Cardiac muscle cell (in vitro differentiated cells and primary cell): Measurements from ENCODE around the gene HORMAD2. TPM values are rescaled to one million over a fixed set of nuclear protein-coding genes. Genes with fewer than 3 reads are reported as not detected.

Experiments
- DNase-seq, 2 donors: peaks; one replicate each; pipeline versions ENCODE4 v3.0.0 to v3.0.0-alpha.2; 2010 to 2017; ENCODE audit warnings: low read depth in 1 of 2, low spot score in 1 of 2
- H3K27ac ChIP-seq: fragments of 200-600 bp; sonication (generic); 2 replicates; pipeline ENCODE4 v1.5.1; 2016
- H3K27me3 ChIP-seq: fragments of 200-600 bp; sonication (generic); 2 replicates; pipeline ENCODE4 v1.6.0; 2016; ENCODE audit warnings: control low read depth
- H3K36me3 ChIP-seq: fragments of 200-600 bp; sonication (generic); 2 replicates; pipeline ENCODE4 v1.5.1; 2016; ENCODE audit warnings: control low read depth
- H3K4me1 ChIP-seq: fragments of 200-600 bp; sonication (generic); 2 replicates; pipeline ENCODE4 v1.8.1; 2017; ENCODE audit warnings: low read depth, mild to moderate bottlenecking, mixed run types
- H3K4me3 ChIP-seq: fragments of 200-600 bp; sonication (generic); 2 replicates; pipeline ENCODE4 v1.5.1; 2016; ENCODE audit warnings: mild to moderate bottlenecking
- H3K9me3 ChIP-seq: fragments of 200-600 bp; sonication (generic); 2 replicates; pipeline ENCODE4 v1.5.1; 2017; ENCODE audit warnings: low read depth, mild to moderate bottlenecking, control low read depth
- polyA plus RNA-seq: library from polyadenylated mRNA; unstranded; fragments of >200 nt; fragmentation: Nextera tagmentation; extraction: Ambion mirVana; gene quantifications from 2 replicates; pipeline ENCODE4 v1.2.1, GENCODE V29; 2016
- total RNA-seq: library from RNA; depleted of rRNA; stranded (reverse); fragments of >200 nt; gene quantifications from 2 replicates; pipeline ENCODE4 v1.2.3, GENCODE V29; 2016
- TF ChIP-seq, protein P1 (sequence below): IDR thresholded peaks from 2 replicates; pipeline ENCODE4 v1.5.1; 2012; ENCODE audit warnings: low read depth, mild to moderate bottlenecking, low read length

The HORMAD2 gene
- total and polyA plus RNA-seq, 2 experiments from 2014 or later, result not detected

DNA sequence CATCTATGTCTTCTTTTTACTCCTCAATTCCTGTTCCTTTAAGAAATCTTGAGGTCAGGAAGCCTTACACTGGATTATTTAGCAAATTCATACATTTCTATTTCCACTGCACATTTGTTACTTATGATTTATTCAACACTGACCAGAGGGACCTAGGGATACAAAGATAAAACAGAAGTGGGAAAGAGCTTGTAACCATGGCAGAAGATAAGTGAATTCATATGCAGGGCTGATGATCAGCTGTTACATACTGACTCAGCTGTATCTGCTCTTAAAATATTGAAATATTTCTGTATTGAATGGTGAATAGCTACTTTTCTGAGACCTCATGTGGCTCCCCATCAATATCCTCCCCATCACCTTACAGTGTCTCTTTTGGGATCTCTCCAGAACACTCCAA, 25.2 kb downstream of the HORMAD2 start:
- no peak overlapping the region for H3K27ac ChIP-seq
- H3K4me3 ChIP-seq, result no peak overlapping the region
- no peak for DNase-seq
- no peaks in the 10 kb centered on the region for H3K9me3 ChIP-seq
- no peaks in the 10 kb centered on the region for H3K36me3 ChIP-seq
- no peaks in the 10 kb centered on the region for H3K27me3 ChIP-seq
- TF ChIP-seq, protein P1, sequence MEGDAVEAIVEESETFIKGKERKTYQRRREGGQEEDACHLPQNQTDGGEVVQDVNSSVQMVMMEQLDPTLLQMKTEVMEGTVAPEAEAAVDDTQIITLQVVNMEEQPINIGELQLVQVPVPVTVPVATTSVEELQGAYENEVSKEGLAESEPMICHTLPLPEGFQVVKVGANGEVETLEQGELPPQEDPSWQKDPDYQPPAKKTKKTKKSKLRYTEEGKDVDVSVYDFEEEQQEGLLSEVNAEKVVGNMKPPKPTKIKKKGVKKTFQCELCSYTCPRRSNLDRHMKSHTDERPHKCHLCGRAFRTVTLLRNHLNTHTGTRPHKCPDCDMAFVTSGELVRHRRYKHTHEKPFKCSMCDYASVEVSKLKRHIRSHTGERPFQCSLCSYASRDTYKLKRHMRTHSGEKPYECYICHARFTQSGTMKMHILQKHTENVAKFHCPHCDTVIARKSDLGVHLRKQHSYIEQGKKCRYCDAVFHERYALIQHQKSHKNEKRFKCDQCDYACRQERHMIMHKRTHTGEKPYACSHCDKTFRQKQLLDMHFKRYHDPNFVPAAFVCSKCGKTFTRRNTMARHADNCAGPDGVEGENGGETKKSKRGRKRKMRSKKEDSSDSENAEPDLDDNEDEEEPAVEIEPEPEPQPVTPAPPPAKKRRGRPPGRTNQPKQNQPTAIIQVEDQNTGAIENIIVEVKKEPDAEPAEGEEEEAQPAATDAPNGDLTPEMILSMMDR, result no peak
- H3K4me1 ChIP-seq, result no peaks in the 10 kb centered on the region

DNA sequence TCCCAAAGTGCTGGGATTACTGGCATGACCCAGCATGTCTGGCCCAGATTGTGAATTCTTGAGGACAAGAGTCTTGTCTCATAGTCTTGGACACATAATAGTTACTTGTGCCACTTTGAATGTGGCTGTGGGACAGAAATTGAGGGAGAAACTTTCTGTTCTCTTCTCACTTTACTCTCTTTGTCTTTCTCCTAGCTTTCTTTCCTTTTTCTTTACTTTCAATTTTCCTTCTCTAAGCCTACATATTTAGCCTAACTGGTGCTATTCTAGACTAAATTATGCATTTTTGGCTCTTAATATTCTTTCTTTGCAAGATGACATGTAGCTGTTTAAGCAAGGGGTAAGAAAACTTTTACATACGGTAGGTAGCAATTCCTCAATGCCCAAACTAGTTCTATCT, 33.2 kb downstream of the HORMAD2 start:
- Histone ChIP-seq H3K4me1 (no peaks in the 10 kb centered on the region), H3K27ac (no peak overlapping the region), H3K27me3 (no peaks in the 10 kb centered on the region), H3K4me3 (no peak overlapping the region), H3K36me3 (no peaks in the 10 kb centered on the region), H3K9me3 (no peaks in the 10 kb centered on the region)
- DNase-seq, result no peak
- TF ChIP-seq, protein P1, result no peak

- H3K27me3 ChIP-seq, result no peaks in the 10 kb centered on the region
- DNase-seq, result no peak
Observed at GRCh38 chr22:30114361-30114760, 34.1 kb downstream of the HORMAD2 start.

GRCh38 chr22:30115705-30116104, 35.4 kb downstream of the HORMAD2 start:
- H3K27me3 ChIP-seq, result no peaks in the 10 kb centered on the region
- DNase-seq, result peak in 1 of 2 donors; percentile 6
- H3K4me3 ChIP-seq, result no peak overlapping the region
- H3K9me3 ChIP-seq, result no peaks in the 10 kb centered on the region
- no peak overlapping the region for H3K27ac ChIP-seq
- TF ChIP-seq, protein P1, result peak; percentile 4
- no peaks in the 10 kb centered on the region for H3K4me1 ChIP-seq
- no peaks in the 10 kb centered on the region for H3K36me3 ChIP-seq

More at GRCh38 chr22:30114361-30114760, 34.1 kb downstream of the HORMAD2 start:
- TF ChIP-seq, protein P1, result no peak
- Histone ChIP-seq H3K27ac (no peak overlapping the region), H3K4me1 (no peaks in the 10 kb centered on the region), H3K36me3 (no peaks in the 10 kb centered on the region), H3K9me3 (no peaks in the 10 kb centered on the region), H3K4me3 (no peak overlapping the region)

DNA sequence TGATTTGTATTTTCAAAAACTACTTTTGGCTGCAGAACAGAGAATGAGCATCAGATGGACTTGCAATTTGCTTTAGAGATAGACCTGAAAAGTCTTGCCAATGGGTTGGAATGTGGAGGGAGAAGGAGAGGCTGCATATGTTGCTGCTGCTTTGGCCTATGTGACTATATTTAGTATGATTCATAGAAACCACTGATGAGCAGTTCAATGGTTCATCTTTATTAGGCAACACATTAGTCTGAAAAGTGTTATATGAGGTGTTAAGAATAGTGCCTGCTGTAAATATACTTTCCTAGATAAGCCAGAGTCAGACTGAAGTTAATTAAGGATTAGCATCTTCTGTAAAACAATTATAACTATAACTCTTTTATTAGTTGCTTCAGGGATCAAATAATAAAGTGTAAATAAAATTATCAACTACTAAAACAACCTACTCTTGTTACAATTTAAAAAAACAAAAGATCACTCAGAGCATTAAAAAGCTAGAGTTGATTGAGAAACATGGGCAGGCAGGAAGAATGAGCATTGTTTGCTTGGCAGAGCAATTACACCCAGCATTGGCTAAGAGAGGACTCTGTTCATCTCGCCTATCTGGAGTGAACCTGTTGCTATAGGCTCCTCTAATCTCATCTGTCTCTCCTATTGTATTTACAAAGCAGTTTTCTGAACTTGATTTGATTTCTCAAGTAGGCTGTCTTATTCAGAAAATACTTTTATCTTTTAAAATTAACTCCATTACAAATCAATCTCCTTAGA, 36.3 kb downstream of the HORMAD2 start:
- Histone ChIP-seq H3K27ac (no peak overlapping the region), H3K4me3 (no peak overlapping the region), H3K4me1 (no peaks in the 10 kb centered on the region), H3K27me3 (no peaks in the 10 kb centered on the region), H3K9me3 (no peaks in the 10 kb centered on the region), H3K36me3 (no peaks in the 10 kb centered on the region)
- TF ChIP-seq, protein P1, result no peak
- peak in 1 of 2 donors; percentile 73 for DNase-seq
